Breast epithelium (tissue), 4 donors: ENCODE results near the gene SGK2. TPM values are rescaled to one million over a fixed set of nuclear protein-coding genes. Genes with fewer than 3 reads are reported as not detected.

Experiments
- DNase-seq, 2 donors: peaks; one replicate each; pipeline ENCODE4 v3.0.0-alpha.2; 2019; ENCODE audit warnings: low spot score in 2 of 2
- H3K27ac ChIP-seq, 2 donors: fragments of 200-600 bp; sonication (generic) in 1 of 2; one replicate each; pipeline ENCODE4 v1.5.1; 2016 to 2019; ENCODE audit warnings: mild to moderate bottlenecking in 1 of 2
- H3K27me3 ChIP-seq, 2 donors: fragments of 200-600 bp; sonication (generic) in 1 of 2; one replicate each; pipeline versions ENCODE4 v1.5.1 to v1.6.0; 2017 to 2019; ENCODE audit warnings: control low read depth in 1 of 2, mild to moderate bottlenecking in 1 of 2
- H3K36me3 ChIP-seq: fragments of 200-600 bp; one replicate; pipeline ENCODE4 v1.5.1; 2019
- H3K4me1 ChIP-seq, 2 donors: fragments of 200-600 bp; sonication (generic); one replicate each; pipeline ENCODE4 v1.5.1; 2016 to 2019; ENCODE audit warnings: control low read depth in 1 of 2
- H3K4me3 ChIP-seq, 3 donors: fragments of 200-600 bp; sonication (generic); 1 replicate in 2 of 3; 2 replicates in 1 of 3; pipeline ENCODE4 v1.5.1; 2016 to 2019; ENCODE audit warnings: mild to moderate bottlenecking in 3 of 3, moderate library complexity in 2 of 3
- H3K9me3 ChIP-seq, 2 donors: fragments of 200-600 bp; sonication (generic) in 1 of 2; one replicate each; pipeline ENCODE4 v1.5.1; 2016 to 2019; ENCODE audit warnings: control low read depth in 1 of 2
- POLR2A ChIP-seq: fragments of 450-650 bp; IDR thresholded peaks from one replicate; pipeline ENCODE4 v1.6.1; 2016; ENCODE audit warnings: antibody characterized with exemption, mild to moderate bottlenecking, moderate library complexity
- POLR2AphosphoS5 ChIP-seq, 3 donors: sonication (generic); formaldehyde crosslinking; IDR thresholded peaks; one replicate each; pipeline ENCODE4 v1.6.1; 2017; ENCODE audit warnings: antibody characterized with exemption in 3 of 3
- intact Hi-C: fragments of 100-400 bp; cut with DNase I; formaldehyde crosslinking; loops from one replicate; pipeline ENCODE4 v1.15.1; 2023; ENCODE audit warnings: low total_unique reads
- total RNA-seq, 3 donors: library from RNA; depleted of rRNA; stranded (reverse); fragments of >200 nt; gene quantifications; one replicate each; pipeline ENCODE4 v1.1.0, GENCODE V29; 2016
- TF ChIP-seq, protein P1 (sequence below), 3 donors: fragments of 450-650 bp; IDR thresholded peaks; one replicate each; pipeline ENCODE4 v1.5.1; 2016 to 2017; ENCODE audit warnings: antibody characterized with exemption in 3 of 3, mild to moderate bottlenecking in 3 of 3, moderate library complexity in 3 of 3

SGK2 gene
- total RNA-seq, 3 donors from 2014 or later, result 4.1 to 8.2 (median 6.4) TPM

GRCh38 chr20:43540673-43541060 is 18.2 kb upstream of the SGK2 start:
- Histone ChIP-seq H3K27me3 (no peaks in the 10 kb centered on the region), H3K36me3 (no peaks in the 10 kb centered on the region), H3K27ac (no peak overlapping the region), H3K4me1 (no peaks in the 10 kb centered on the region), H3K9me3 (no peaks in the 10 kb centered on the region), H3K4me3 (no peak overlapping the region)
- peak in 1 of 2 donors; percentile 22 for DNase-seq
- TF ChIP-seq POLR2A (no peak), POLR2AphosphoS5 (IDR thresholded peaks at IDR 0.05) (no peak)
- TF ChIP-seq, protein P1, sequence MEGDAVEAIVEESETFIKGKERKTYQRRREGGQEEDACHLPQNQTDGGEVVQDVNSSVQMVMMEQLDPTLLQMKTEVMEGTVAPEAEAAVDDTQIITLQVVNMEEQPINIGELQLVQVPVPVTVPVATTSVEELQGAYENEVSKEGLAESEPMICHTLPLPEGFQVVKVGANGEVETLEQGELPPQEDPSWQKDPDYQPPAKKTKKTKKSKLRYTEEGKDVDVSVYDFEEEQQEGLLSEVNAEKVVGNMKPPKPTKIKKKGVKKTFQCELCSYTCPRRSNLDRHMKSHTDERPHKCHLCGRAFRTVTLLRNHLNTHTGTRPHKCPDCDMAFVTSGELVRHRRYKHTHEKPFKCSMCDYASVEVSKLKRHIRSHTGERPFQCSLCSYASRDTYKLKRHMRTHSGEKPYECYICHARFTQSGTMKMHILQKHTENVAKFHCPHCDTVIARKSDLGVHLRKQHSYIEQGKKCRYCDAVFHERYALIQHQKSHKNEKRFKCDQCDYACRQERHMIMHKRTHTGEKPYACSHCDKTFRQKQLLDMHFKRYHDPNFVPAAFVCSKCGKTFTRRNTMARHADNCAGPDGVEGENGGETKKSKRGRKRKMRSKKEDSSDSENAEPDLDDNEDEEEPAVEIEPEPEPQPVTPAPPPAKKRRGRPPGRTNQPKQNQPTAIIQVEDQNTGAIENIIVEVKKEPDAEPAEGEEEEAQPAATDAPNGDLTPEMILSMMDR (IDR thresholded peaks at IDR 0.05), result no peak
- intact Hi-C loops, result no loop called here

- no peaks in the 10 kb centered on the region for H3K36me3 ChIP-seq
- no peaks in the 10 kb centered on the region for H3K27me3 ChIP-seq
- no peak overlapping the region for H3K4me3 ChIP-seq
- H3K27ac ChIP-seq, result no peak overlapping the region
- no peak for DNase-seq
- no peak for TF ChIP-seq POLR2A
- intact Hi-C loops, result no loop called here
- H3K9me3 ChIP-seq, result no peaks in the 10 kb centered on the region
- no peaks in the 10 kb centered on the region for H3K4me1 ChIP-seq
Observed at GRCh38 chr20:43541214-43541613, 17.6 kb upstream of the SGK2 start.

DNA sequence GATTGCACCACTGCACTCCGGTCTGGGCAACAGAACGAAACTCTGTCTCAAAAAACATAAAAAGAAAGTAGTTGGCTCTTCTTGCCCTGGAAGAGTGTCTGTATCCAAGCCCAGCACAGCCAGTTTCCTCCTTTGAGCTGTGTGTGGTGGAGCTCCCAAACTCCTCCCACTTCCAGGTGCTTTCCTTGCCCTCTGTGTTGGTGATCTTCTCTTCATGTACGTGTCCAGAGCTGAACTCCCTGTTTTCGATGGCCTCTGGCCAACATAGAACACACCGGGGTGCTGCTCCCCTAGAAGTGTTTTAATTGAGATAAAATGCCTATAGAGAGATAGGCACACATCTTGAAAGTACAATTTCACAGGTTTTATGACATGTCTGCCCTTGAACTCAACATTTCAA is 16.7 kb upstream of the SGK2 start:
- TF ChIP-seq POLR2A (no peak), POLR2AphosphoS5 (IDR thresholded peaks at IDR 0.05) (no peak)
- TF ChIP-seq, protein P1 (IDR thresholded peaks at IDR 0.05), result no peak
- intact Hi-C loops, result no loop called here
- peak in 1 of 2 donors; percentile 3 for DNase-seq
- Histone ChIP-seq H3K4me1 (no peaks in the 10 kb centered on the region), H3K27me3 (no peaks in the 10 kb centered on the region), H3K9me3 (no peaks in the 10 kb centered on the region), H3K4me3 (no peak overlapping the region), H3K27ac (no peak overlapping the region), H3K36me3 (no peaks in the 10 kb centered on the region)

- no peaks in the 10 kb centered on the region for H3K27me3 ChIP-seq
- intact Hi-C loops, result no loop called here
- H3K27ac ChIP-seq, result no peak overlapping the region
- H3K4me3 ChIP-seq, result no peak overlapping the region
- H3K9me3 ChIP-seq, result peaks cover 0 to 3% of the 10 kb centered on the region in 2 donors
- no peaks in the 10 kb centered on the region for H3K36me3 ChIP-seq
- no peaks in the 10 kb centered on the region for H3K4me1 ChIP-seq
- TF ChIP-seq POLR2AphosphoS5 (IDR thresholded peaks at IDR 0.05) (no peak), POLR2A (no peak)
- TF ChIP-seq, protein P1 (IDR thresholded peaks at IDR 0.05), result no peak
- DNase-seq, result no peak
Observed at GRCh38 chr20:43542674-43543073, 16.2 kb upstream of the SGK2 start.

GRCh38 chr20:43543138-43543537 is 15.7 kb upstream of the SGK2 start:
- no peak overlapping the region for H3K27ac ChIP-seq
- no peaks in the 10 kb centered on the region for H3K36me3 ChIP-seq
- no peaks in the 10 kb centered on the region for H3K27me3 ChIP-seq
- TF ChIP-seq POLR2AphosphoS5 (IDR thresholded peaks at IDR 0.05), result no peak
- TF ChIP-seq POLR2A, result no peak
- TF ChIP-seq, protein P1 (IDR thresholded peaks at IDR 0.05), result no peak
- no peak overlapping the region for H3K4me3 ChIP-seq
- no peaks in the 10 kb centered on the region for H3K4me1 ChIP-seq
- H3K9me3 ChIP-seq, result peaks cover 0 to 4% of the 10 kb centered on the region in 2 donors
- no peak for DNase-seq
- intact Hi-C loops, result no loop called here

DNA sequence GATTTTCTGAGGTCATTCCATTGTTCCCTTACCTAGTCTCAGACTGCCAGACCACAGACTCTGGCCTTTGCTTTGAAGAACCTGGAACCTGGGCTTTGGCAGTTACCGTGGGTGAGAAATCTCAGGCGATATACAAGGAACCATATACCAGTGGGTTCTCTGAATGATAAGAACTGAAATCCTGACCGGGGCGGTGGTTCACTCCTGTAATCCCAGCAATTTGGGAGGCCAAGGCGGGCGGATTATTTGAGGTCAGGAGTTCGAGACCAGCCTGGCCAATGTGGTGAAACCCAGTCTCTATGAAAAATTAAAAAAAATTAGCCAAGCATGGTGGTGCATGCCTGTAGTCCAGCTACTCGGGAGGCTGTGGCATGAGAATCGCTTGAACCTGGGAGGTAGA is 14.3 kb upstream of the SGK2 start:
- intact Hi-C loops, result no loop called here
- no peak overlapping the region for H3K4me3 ChIP-seq
- no peaks in the 10 kb centered on the region for H3K27me3 ChIP-seq
- DNase-seq, result peak in 1 of 2 donors; percentile 15
- H3K9me3 ChIP-seq, result peaks cover 0 to 4% of the 10 kb centered on the region in 2 donors
- no peaks in the 10 kb centered on the region for H3K36me3 ChIP-seq
- no peak for TF ChIP-seq POLR2AphosphoS5 (IDR thresholded peaks at IDR 0.05)
- TF ChIP-seq POLR2A, result no peak
- TF ChIP-seq, protein P1 (IDR thresholded peaks at IDR 0.05), result no peak
- no peak overlapping the region for H3K27ac ChIP-seq
- H3K4me1 ChIP-seq, result no peaks in the 10 kb centered on the region
